ENCODE data around the gene ATP11B. TPM values are rescaled to one million over a fixed set of nuclear protein-coding genes. Genes with fewer than 3 reads are reported as not detected.

ATP11B gene
- polyA plus RNA-seq, 2 of the 4 experiments (the other 2 are of a cell fraction), result 10.1 to 17.2 TPM

DNA sequence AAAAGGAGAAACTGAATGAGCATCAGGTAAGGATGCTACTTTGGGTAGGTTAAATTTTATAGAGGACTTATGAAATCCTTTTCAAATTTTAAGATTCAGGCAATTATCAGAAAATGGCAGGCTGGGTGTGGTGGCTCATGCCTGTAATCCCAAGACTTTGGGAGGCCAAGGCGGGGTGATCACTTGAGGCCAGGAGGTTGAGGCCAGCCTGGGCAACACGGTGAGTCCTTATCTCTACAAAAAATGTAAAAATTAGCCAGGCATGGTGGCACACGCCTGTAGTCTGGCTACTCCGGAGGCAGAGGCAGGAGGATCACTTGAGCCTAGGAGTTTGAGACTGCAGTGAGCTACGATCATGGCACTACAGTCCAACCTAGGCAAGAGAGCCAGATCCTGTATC, 163.9 kb downstream of the ATP11B start (continued):
- no peak for TF ChIP-seq POLR2A (IDR thresholded peaks at IDR 0.05; ENCODE audit: low read length)

DNA sequence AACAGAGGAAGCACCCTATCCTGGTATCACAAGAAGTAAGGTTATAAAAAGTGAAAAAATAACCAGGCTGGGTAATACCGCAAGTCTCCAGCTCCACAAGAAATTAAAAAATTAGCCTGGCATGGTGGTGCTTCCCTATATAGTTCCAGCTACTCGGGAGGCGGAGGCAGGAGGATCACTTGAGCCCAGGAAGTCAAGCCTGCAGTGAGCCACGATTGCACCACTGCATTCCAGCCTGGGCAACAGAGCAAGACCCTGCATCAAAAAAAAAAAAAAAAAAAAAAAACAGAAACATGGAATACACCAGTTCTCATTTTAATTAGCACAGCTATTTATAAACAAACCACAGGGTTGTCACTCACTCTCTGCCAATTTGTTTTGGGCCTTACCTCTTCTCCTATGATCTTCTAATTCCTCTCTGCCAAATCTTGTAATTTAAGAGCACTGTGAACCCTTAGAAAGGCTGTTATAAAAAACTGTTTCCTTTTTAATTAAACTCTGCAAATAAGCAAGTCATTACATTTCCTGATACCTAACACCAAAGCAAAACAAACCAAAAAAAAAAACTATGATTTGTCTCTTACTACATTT, 164.5 kb downstream of the ATP11B start:
- no peak for ATAC-seq
- TF ChIP-seq HOXB13 (CRISPR knock-in tag; IDR thresholded peaks at IDR 0.05; ENCODE audit: low read depth), result no peak
- TF ChIP-seq HEYL (CRISPR knock-in tag; IDR thresholded peaks at IDR 0.05), result no peak
- no peak for TF ChIP-seq BHLHE40 (IDR thresholded peaks at IDR 0.05; ENCODE audit: low read depth, low read length)
- no peak for TF ChIP-seq CHD4 (IDR thresholded peaks at IDR 0.05; ENCODE audit: borderline replicate concordance)
- TF ChIP-seq HDAC2 (IDR thresholded peaks at IDR 0.05), result no peak
- no peak for FAIRE-seq
- Histone ChIP-seq H3K4me3 (no peak overlapping the region), H3K4me1 (peaks cover 10% of the 10 kb centered on the region; the same call in 2 of the 3 replicates), H3K9me3 (no peaks in the 10 kb centered on the region), H3K27ac (no peak overlapping the region), H3K4me2 (no peak overlapping the region)
- 92% methylated on average over 4 of the region's 4 CpGs for WGBS (ENCODE audit: missing lambda C conversion rate)
- no peak for DNase-seq (ENCODE audit: low read depth in 1 of 2, low spot score in 1 of 2)
- CTCF ChIA-PET, result interaction anchor here (0.6 kb wide), 1 partner anchor 42 kb away, joined by 3 read pairs; no protein-coding TSS in a partner anchor
- POLR2A ChIA-PET, result interaction anchor here (0.7 kb wide), 1 partner anchor 59 kb away, joined by 3 read pairs; no protein-coding TSS in a partner anchor

DNA sequence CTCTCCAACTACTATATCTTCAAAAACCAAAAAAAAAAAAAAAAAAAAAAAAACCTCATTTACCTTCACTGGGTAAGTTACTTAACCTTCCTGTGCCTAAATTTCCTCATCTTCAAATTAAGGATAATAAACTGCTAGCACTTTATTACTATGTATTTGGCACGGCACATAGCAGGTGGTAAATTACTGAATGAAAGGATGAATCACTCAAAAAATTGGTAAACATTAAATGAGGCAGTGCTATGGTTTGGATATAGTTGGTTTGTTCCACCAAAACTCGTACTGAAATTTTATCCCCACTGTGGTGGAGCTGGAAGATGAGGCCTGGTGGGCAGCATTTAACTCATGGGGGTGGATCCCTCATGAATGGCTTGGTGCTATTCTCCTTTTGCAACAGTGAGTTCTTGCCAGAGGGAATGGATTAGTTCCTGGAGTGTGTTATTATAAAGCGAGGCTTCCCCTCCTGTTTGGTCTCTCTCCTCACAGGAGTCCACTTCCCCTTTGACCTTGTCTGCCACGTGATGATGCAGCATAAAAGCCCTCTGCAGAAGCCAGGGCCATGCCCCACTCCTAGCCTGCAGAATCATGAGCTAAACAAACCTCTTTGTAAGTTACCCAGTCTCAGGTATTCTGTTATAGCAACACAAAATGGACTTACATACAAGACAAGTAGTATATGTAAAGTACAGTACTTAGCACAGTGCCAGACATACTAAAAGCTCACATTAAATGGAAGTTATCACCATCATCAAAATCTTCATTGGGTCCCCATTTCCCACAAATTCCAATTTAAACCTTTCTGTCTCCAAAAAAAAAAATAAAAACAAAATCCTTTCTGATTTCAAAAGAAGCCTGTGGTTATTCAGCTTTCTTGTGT, 166.4 kb downstream of the ATP11B start:
- whole genome bisulfite sequencing (ENCODE audit: missing lambda C conversion rate), result 58% methylated on average over 4 of the region's 4 CpGs

DNA sequence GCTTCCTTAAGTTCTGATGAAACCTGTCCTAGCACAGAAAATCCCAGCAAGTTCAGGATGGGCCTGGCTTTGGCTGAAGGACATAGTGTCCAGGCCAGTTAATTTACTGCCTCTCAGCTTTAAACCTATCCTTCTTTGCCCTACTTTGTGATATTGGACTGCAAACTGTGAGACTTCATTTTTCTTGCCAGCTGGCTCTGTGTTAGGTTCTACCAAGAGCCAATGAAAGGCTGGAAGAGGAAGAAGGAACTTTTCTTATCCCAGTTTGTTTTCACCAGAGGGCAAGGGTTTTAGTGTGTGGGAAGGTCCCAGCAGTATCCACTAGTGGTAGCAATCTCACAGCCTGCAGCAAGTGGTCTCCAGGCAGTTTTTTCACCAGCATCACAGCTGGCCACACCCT, 168.9 kb downstream of the ATP11B start:
- ATAC-seq (peak; percentile 30 to 59; a peak in 4 of 6 replicates), DNase-seq (ENCODE audit: low read depth in 1 of 2, low spot score in 1 of 2) (no peak), FAIRE-seq (no peak)
- ChIA-PET CTCF (interaction anchor here (1.5 kb wide), 1 partner anchor 9 kb away, joined by 3 read pairs; no protein-coding TSS in a partner anchor), POLR2A (no interaction called here)
- H3K9me3 ChIP-seq, result no peaks in the 10 kb centered on the region
- H3K4me2 ChIP-seq, result no peak overlapping the region
- H3K4me3 ChIP-seq, result no peak overlapping the region
- peaks cover 10% of the 10 kb centered on the region; the same call in 2 of the 3 replicates for H3K4me1 ChIP-seq
- H3K27ac ChIP-seq, result no peak overlapping the region
- TF ChIP-seq, protein P1, sequence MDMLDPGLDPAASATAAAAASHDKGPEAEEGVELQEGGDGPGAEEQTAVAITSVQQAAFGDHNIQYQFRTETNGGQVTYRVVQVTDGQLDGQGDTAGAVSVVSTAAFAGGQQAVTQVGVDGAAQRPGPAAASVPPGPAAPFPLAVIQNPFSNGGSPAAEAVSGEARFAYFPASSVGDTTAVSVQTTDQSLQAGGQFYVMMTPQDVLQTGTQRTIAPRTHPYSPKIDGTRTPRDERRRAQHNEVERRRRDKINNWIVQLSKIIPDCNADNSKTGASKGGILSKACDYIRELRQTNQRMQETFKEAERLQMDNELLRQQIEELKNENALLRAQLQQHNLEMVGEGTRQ (IDR thresholded peaks at IDR 0.05), result no peak
- TF ChIP-seq CHD2 (IDR thresholded peaks at IDR 0.05; ENCODE audit: low read length, partially characterized antibody) (no peak), ZFP36 (IDR thresholded peaks at IDR 0.05; ENCODE audit: borderline replicate concordance, partially characterized antibody) (no peak), RCOR1 (IDR thresholded peaks at IDR 0.05; ENCODE audit: low read depth, low read length) (no peak), RAD21 (conservative IDR thresholded peaks at IDR 0.05 in 1 of 2, IDR thresholded peaks at IDR 0.05 in 1 of 2) (no peak), KDM5A (IDR thresholded peaks at IDR 0.05) (no peak), PHF8 (IDR thresholded peaks at IDR 0.05; ENCODE audit: borderline replicate concordance, low read depth) (no peak), RARB (CRISPR knock-in tag; IDR thresholded peaks at IDR 0.05) (no peak)
- TF ChIP-seq, protein P2, sequence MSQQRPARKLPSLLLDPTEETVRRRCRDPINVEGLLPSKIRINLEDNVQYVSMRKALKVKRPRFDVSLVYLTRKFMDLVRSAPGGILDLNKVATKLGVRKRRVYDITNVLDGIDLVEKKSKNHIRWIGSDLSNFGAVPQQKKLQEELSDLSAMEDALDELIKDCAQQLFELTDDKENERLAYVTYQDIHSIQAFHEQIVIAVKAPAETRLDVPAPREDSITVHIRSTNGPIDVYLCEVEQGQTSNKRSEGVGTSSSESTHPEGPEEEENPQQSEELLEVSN (IDR thresholded peaks at IDR 0.05; ENCODE audit: borderline replicate concordance, low read depth), result no peak
- TF ChIP-seq, protein P3, sequence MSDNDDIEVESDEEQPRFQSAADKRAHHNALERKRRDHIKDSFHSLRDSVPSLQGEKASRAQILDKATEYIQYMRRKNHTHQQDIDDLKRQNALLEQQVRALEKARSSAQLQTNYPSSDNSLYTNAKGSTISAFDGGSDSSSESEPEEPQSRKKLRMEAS (IDR thresholded peaks at IDR 0.05), result no peak
- TF ChIP-seq, protein P4, sequence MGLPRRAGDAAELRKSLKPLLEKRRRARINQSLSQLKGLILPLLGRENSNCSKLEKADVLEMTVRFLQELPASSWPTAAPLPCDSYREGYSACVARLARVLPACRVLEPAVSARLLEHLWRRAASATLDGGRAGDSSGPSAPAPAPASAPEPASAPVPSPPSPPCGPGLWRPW (IDR thresholded peaks at IDR 0.05), result no peak
- TF ChIP-seq, protein P5, sequence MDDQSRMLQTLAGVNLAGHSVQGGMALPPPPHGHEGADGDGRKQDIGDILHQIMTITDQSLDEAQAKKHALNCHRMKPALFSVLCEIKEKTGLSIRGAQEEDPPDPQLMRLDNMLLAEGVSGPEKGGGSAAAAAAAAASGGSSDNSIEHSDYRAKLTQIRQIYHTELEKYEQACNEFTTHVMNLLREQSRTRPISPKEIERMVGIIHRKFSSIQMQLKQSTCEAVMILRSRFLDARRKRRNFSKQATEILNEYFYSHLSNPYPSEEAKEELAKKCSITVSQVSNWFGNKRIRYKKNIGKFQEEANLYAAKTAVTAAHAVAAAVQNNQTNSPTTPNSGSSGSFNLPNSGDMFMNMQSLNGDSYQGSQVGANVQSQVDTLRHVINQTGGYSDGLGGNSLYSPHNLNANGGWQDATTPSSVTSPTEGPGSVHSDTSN (IDR thresholded peaks at IDR 0.05), result no peak

More for the DNA sequence above, 166.4 kb downstream of the ATP11B start:
- FAIRE-seq (no peak), ATAC-seq (peak in 1 of 2 experiments; percentile 36; a peak in 1 of 6 replicates), DNase-seq (ENCODE audit: low read depth in 1 of 2, low spot score in 1 of 2) (no peak)
- TF ChIP-seq FOSB (CRISPR knock-in tag; IDR thresholded peaks at IDR 0.05), result no peak
- TF ChIP-seq RNF2 (IDR thresholded peaks at IDR 0.05; ENCODE audit: borderline replicate concordance, low read depth), result no peak
- TF ChIP-seq CBX8 (IDR thresholded peaks at IDR 0.05), result no peak
- TF ChIP-seq, protein P2 (IDR thresholded peaks at IDR 0.05; ENCODE audit: borderline replicate concordance, low read depth), result no peak
- no peak for TF ChIP-seq HEYL (CRISPR knock-in tag; IDR thresholded peaks at IDR 0.05)
- TF ChIP-seq, protein P6, sequence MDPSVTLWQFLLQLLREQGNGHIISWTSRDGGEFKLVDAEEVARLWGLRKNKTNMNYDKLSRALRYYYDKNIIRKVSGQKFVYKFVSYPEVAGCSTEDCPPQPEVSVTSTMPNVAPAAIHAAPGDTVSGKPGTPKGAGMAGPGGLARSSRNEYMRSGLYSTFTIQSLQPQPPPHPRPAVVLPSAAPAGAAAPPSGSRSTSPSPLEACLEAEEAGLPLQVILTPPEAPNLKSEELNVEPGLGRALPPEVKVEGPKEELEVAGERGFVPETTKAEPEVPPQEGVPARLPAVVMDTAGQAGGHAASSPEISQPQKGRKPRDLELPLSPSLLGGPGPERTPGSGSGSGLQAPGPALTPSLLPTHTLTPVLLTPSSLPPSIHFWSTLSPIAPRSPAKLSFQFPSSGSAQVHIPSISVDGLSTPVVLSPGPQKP (IDR thresholded peaks at IDR 0.05; ENCODE audit: low read depth, low read length), result no peak
- TF ChIP-seq EHF (CRISPR knock-in tag; IDR thresholded peaks at IDR 0.05), result no peak
- TF ChIP-seq NR3C1 (IDR thresholded peaks at IDR 0.05), result no peak
- peak overlapping the region; percentile 7; the same call in 1 of the 3 replicates for H3K4me2 ChIP-seq
- 0 out of 6 replicates have a peak overlapping the region, but pooled peaks of 1 of the 2 experiments have one; percentile 3 for H3K27ac ChIP-seq
- ChIA-PET POLR2A (no interaction called here), CTCF (no interaction called here)
- no peak overlapping the region for H3K4me3 ChIP-seq
- H3K4me1 ChIP-seq, result peaks cover 10% of the 10 kb centered on the region; the same call in 2 of the 3 replicates
- no peaks in the 10 kb centered on the region for H3K9me3 ChIP-seq

All from A549 (cell line).